Astrocyte (in vitro differentiated cells and primary cell): ENCODE results near the gene MLXIPL.

Source experiments
- EZH2 ChIP-seq: IDR thresholded peaks from 2 replicates; pipeline ENCODE4 v1.6.1; 2012; ENCODE audit warnings: mild to moderate bottlenecking, low read length, inconsistent platforms; ENCODE audit not compliant: insufficient read depth
- TF ChIP-seq, protein P1 (sequence below): IDR thresholded peaks from 2 replicates; pipeline ENCODE4 v1.5.1; 2011; ENCODE audit warnings: low read depth, mild to moderate bottlenecking, inconsistent platforms, low read length, moderate library complexity; ENCODE audit not compliant: insufficient read depth

- no peak for TF ChIP-seq EZH2
- TF ChIP-seq, protein P1, sequence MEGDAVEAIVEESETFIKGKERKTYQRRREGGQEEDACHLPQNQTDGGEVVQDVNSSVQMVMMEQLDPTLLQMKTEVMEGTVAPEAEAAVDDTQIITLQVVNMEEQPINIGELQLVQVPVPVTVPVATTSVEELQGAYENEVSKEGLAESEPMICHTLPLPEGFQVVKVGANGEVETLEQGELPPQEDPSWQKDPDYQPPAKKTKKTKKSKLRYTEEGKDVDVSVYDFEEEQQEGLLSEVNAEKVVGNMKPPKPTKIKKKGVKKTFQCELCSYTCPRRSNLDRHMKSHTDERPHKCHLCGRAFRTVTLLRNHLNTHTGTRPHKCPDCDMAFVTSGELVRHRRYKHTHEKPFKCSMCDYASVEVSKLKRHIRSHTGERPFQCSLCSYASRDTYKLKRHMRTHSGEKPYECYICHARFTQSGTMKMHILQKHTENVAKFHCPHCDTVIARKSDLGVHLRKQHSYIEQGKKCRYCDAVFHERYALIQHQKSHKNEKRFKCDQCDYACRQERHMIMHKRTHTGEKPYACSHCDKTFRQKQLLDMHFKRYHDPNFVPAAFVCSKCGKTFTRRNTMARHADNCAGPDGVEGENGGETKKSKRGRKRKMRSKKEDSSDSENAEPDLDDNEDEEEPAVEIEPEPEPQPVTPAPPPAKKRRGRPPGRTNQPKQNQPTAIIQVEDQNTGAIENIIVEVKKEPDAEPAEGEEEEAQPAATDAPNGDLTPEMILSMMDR, result no peak
These were observed 64.0 kb downstream of the MLXIPL start for GRCh38 chr7:73560109-73560835.
